SK-N-SH treated with all-trans-retinoic acid at 6 μM for 48 hours (cell line): Measurements from ENCODE around the gene PPP5C.

Experiments used
- ATAC-seq: fragments of 200-7000 bp; cut with Tn5 transposase; 3 replicates; pipeline ENCODE4 v1.9.1; 2020; ENCODE audit warnings: mild to moderate bottlenecking, moderate library complexity
- ARNTL ChIP-seq: fragments of 450-650 bp; formaldehyde crosslinking; IDR thresholded peaks from 2 replicates; pipeline ENCODE4 v1.5.0; 2020; ENCODE audit warnings: low read depth, mild to moderate bottlenecking, moderate library complexity, borderline replicate concordance
- BACH2 ChIP-seq: fragments of 250-450 bp; sonication (Bioruptor Pico); IDR thresholded peaks from 2 replicates; pipeline ENCODE4 v1.9.0; 2021; ENCODE audit warnings: mild to moderate bottlenecking, borderline replicate concordance
- CSDC2 ChIP-seq: fragments of 250-450 bp; sonication (Bioruptor Pico); IDR thresholded peaks from 2 replicates; pipeline ENCODE4 v1.5.0; 2020; ENCODE audit warnings: mild to moderate bottlenecking, moderate library complexity
- ESRRG ChIP-seq: fragments of 250-450 bp; sonication (Bioruptor Pico); IDR thresholded peaks from 2 replicates; pipeline ENCODE4 v1.6.1; 2021; ENCODE audit warnings: mild to moderate bottlenecking
- GLIS3 ChIP-seq: fragments of 250-450 bp; sonication (Bioruptor Pico); IDR thresholded peaks from 2 replicates; pipeline ENCODE4 v1.5.0; 2020; ENCODE audit warnings: mild to moderate bottlenecking, moderate library complexity
- ISL1 ChIP-seq: fragments of 250-450 bp; sonication (Bioruptor Pico); IDR thresholded peaks from 2 replicates; pipeline ENCODE4 v2.1.2; 2022; ENCODE audit warnings: mild to moderate bottlenecking, moderate library complexity
- PPARA ChIP-seq: fragments of 250-450 bp; sonication (Bioruptor Pico); IDR thresholded peaks from 2 replicates; pipeline ENCODE4 v1.5.0; 2020; ENCODE audit warnings: mild to moderate bottlenecking, borderline replicate concordance
- RARB ChIP-seq: fragments of 250-450 bp; sonication (Bioruptor Pico); IDR thresholded peaks from 2 replicates; pipeline ENCODE4 v1.8.0; 2021; ENCODE audit warnings: mild to moderate bottlenecking, moderate library complexity
- SNAI2 ChIP-seq: fragments of 250-450 bp; sonication (Bioruptor Pico); IDR thresholded peaks from 2 replicates; pipeline ENCODE4 v1.5.0; 2020; ENCODE audit warnings: mild to moderate bottlenecking, moderate library complexity
- TOX ChIP-seq: fragments of 250-450 bp; sonication (Bioruptor Pico); IDR thresholded peaks from 2 replicates; pipeline ENCODE4 v1.8.0; 2021; ENCODE audit warnings: mild to moderate bottlenecking, moderate library complexity, borderline replicate concordance
- ZFP3 ChIP-seq: fragments of 250-450 bp; sonication (Bioruptor Pico); IDR thresholded peaks from 2 replicates; pipeline ENCODE4 v1.5.0; 2020; ENCODE audit warnings: mild to moderate bottlenecking, moderate library complexity
- ZFP30 ChIP-seq: fragments of 450-650 bp; formaldehyde crosslinking; IDR thresholded peaks from 2 replicates; pipeline ENCODE4 v1.5.0; 2022; ENCODE audit warnings: mild to moderate bottlenecking, moderate library complexity
- ZNF565 ChIP-seq: fragments of 450-650 bp; formaldehyde crosslinking; conservative IDR thresholded peaks from 2 replicates; pipeline ENCODE4 v1.5.0; 2020; ENCODE audit warnings: low read depth, mild to moderate bottlenecking, moderate library complexity
- ZNF70 ChIP-seq: fragments of 450-650 bp; formaldehyde crosslinking; IDR thresholded peaks from 2 replicates; pipeline ENCODE4 v1.5.0; 2020; ENCODE audit warnings: mild to moderate bottlenecking, moderate library complexity
- TF ChIP-seq, protein P1 (sequence below): fragments of 250-450 bp; sonication (Bioruptor Pico); IDR thresholded peaks from 2 replicates; pipeline ENCODE4 v1.5.1; 2021; ENCODE audit warnings: mild to moderate bottlenecking, moderate library complexity
- TF ChIP-seq, protein P2 (sequence below): fragments of 250-450 bp; sonication (Bioruptor Pico); IDR thresholded peaks from 2 replicates; pipeline ENCODE4 v1.5.0; 2020; ENCODE audit warnings: mild to moderate bottlenecking, moderate library complexity
- TF ChIP-seq, protein P3 (sequence below): fragments of 250-450 bp; sonication (Bioruptor Pico); IDR thresholded peaks from 2 replicates; pipeline ENCODE4 v1.8.0; 2021; ENCODE audit warnings: low read depth, mild to moderate bottlenecking, moderate library complexity, borderline replicate concordance

PPP5C gene

GRCh38 chr19:46350029-46350757 lies 3.3 kb downstream of the PPP5C start:
- TF ChIP-seq, protein P1, sequence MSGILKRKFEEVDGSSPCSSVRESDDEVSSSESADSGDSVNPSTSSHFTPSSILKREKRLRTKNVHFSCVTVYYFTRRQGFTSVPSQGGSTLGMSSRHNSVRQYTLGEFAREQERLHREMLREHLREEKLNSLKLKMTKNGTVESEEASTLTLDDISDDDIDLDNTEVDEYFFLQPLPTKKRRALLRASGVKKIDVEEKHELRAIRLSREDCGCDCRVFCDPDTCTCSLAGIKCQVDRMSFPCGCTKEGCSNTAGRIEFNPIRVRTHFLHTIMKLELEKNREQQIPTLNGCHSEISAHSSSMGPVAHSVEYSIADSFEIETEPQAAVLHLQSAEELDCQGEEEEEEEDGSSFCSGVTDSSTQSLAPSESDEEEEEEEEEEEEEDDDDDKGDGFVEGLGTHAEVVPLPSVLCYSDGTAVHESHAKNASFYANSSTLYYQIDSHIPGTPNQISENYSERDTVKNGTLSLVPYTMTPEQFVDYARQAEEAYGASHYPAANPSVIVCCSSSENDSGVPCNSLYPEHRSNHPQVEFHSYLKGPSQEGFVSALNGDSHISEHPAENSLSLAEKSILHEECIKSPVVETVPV (CRISPR knock-in tag): no peak
- no peak for TF ChIP-seq ZFP30 (CRISPR knock-in tag)
- peak; percentile 64; the same call in 1 of the 2 replicates for TF ChIP-seq ZFP3 (CRISPR knock-in tag)
- TF ChIP-seq, protein P2, sequence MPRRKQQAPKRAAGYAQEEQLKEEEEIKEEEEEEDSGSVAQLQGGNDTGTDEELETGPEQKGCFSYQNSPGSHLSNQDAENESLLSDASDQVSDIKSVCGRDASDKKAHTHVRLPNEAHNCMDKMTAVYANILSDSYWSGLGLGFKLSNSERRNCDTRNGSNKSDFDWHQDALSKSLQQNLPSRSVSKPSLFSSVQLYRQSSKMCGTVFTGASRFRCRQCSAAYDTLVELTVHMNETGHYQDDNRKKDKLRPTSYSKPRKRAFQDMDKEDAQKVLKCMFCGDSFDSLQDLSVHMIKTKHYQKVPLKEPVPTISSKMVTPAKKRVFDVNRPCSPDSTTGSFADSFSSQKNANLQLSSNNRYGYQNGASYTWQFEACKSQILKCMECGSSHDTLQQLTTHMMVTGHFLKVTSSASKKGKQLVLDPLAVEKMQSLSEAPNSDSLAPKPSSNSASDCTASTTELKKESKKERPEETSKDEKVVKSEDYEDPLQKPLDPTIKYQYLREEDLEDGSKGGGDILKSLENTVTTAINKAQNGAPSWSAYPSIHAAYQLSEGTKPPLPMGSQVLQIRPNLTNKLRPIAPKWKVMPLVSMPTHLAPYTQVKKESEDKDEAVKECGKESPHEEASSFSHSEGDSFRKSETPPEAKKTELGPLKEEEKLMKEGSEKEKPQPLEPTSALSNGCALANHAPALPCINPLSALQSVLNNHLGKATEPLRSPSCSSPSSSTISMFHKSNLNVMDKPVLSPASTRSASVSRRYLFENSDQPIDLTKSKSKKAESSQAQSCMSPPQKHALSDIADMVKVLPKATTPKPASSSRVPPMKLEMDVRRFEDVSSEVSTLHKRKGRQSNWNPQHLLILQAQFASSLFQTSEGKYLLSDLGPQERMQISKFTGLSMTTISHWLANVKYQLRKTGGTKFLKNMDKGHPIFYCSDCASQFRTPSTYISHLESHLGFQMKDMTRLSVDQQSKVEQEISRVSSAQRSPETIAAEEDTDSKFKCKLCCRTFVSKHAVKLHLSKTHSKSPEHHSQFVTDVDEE (CRISPR knock-in tag): no peak
- TF ChIP-seq TOX (CRISPR knock-in tag): no peak
- TF ChIP-seq CSDC2: no peak
- no peak for TF ChIP-seq ARNTL (CRISPR knock-in tag)
- ATAC-seq: no peak

GRCh38 chr19:46350758-46351159 lies 3.9 kb downstream of the PPP5C start:
- ATAC-seq: no peak
- TF ChIP-seq ZFP30 (CRISPR knock-in tag) (no peak), ZFP3 (CRISPR knock-in tag) (no peak), ISL1 (CRISPR knock-in tag) (no peak)

DNA sequence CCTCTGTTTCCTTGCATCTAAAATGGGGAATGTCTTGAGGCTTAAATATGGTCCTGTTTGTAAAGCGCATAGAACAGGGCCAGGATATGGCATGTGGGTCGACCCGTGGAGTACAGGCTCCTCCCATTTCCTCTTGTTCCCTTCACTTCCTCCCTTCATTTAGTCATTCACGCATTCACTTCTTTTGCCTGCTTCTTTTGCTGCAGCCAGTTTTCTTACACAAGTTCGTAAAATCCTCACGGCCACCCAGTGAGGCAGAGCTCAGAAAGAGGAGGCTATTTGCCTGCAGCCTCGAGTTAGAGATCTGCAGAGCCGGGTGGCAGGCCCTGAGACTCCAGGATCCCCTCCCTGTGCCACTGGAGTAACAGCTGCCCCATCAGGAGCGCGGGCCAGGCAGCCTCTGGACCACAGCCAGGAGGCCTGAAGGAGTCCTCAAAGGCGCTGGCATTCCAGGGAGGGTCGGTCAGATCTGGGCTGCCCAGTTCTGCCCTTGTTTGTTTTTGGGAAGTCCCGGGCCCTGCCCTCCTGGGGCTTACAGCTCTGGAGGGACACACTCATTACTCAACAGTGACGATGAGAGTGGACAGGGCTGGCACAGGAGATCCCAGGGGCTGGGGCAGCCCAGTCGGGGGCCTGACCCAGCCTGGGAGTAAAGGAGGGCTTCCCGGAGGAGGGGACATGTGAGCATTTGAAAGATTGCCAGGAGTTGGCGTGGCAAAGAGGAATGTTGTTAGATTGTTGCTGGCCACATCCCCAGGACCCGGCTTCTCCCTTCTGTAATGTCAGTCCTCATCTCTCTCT lies 4.6 kb downstream of the PPP5C start:
- ATAC-seq: no peak
- no peak for TF ChIP-seq PPARA (CRISPR knock-in tag)
- no peak for TF ChIP-seq ZFP3 (CRISPR knock-in tag)

- no peak for ATAC-seq
- no peak for TF ChIP-seq TOX (CRISPR knock-in tag)
- TF ChIP-seq, protein P2 (CRISPR knock-in tag): no peak
- no peak for TF ChIP-seq SNAI2 (CRISPR knock-in tag)
- no peak for TF ChIP-seq ESRRG (CRISPR knock-in tag)
- no peak for TF ChIP-seq RARB (CRISPR knock-in tag)
- TF ChIP-seq ISL1 (CRISPR knock-in tag): no peak
- no peak for TF ChIP-seq BACH2
These were observed 7.0 kb downstream of the PPP5C start for GRCh38 chr19:46353730-46354528.

DNA sequence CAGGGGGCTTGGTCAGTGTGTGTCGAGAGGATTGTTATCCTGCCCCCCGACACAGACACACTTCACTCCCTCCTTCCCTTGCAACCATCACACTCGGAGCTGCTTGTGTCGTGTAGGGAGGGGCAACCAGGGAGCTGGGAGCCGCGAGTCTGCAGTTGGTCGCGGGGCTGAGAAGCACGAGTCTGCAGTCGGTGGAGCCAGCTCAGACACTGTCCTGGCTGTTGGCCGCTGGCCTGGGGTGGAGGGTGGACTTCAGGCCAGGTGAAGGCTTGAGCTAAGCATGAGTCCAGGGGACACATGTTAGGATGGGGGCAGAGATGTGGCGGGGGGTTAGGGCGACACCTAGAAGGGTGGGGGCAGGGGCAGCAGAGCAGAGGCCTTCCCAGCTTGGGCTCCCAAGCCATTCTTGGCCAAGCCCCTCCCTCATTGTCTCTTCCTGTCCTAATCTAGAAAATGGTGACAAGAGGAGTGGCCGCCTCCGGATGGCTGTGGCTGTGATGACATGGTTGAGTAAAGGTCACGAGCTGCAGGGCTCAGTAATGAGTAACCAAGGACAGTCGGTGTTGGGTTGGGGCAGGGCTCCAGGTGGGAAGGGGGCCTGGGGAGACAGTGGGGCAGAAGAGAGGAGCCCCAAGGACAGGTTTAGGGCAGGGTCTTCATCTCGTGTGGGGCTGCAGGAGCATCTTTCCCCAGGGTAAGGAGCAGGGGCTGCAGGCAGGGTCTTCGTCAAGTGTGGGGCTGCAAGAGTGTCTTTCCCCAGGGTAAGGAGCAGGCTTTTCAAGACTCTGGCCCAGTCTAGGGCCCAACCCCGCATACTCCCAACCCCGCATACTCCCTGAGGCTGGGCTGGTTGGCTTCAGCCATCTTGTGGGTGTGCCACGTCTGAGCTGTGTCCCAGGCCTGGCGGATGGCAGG lies 8.6 kb downstream of the PPP5C start:
- ATAC-seq: no peak
- TF ChIP-seq GLIS3: no peak
- TF ChIP-seq, protein P2 (CRISPR knock-in tag): no peak
- no peak for TF ChIP-seq ZFP3 (CRISPR knock-in tag)
- no peak for TF ChIP-seq RARB (CRISPR knock-in tag)
- TF ChIP-seq ZNF70 (CRISPR knock-in tag): no peak
- TF ChIP-seq TOX (CRISPR knock-in tag): no peak
- TF ChIP-seq, protein P3, sequence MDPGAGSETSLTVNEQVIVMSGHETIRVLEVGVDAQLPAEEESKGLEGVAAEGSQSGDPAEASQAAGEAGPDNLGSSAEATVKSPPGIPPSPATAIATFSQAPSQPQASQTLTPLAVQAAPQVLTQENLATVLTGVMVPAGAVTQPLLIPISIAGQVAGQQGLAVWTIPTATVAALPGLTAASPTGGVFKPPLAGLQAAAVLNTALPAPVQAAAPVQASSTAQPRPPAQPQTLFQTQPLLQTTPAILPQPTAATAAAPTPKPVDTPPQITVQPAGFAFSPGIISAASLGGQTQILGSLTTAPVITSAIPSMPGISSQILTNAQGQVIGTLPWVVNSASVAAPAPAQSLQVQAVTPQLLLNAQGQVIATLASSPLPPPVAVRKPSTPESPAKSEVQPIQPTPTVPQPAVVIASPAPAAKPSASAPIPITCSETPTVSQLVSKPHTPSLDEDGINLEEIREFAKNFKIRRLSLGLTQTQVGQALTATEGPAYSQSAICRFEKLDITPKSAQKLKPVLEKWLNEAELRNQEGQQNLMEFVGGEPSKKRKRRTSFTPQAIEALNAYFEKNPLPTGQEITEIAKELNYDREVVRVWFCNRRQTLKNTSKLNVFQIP (CRISPR knock-in tag): no peak
- no peak for TF ChIP-seq ZNF565 (CRISPR knock-in tag)
- no peak for TF ChIP-seq SNAI2 (CRISPR knock-in tag)
